ENCODE results near the gene DGKD.
A peak's percentile ranks its signal among the peaks of the same experiment; 100 is the strongest.
"Not testable (repeated sequence)": the region's sequence is repeated elsewhere in the genome, so short reads cannot be mapped to it uniquely, and the experiment has no call there.

Gene DGKD

DNA sequence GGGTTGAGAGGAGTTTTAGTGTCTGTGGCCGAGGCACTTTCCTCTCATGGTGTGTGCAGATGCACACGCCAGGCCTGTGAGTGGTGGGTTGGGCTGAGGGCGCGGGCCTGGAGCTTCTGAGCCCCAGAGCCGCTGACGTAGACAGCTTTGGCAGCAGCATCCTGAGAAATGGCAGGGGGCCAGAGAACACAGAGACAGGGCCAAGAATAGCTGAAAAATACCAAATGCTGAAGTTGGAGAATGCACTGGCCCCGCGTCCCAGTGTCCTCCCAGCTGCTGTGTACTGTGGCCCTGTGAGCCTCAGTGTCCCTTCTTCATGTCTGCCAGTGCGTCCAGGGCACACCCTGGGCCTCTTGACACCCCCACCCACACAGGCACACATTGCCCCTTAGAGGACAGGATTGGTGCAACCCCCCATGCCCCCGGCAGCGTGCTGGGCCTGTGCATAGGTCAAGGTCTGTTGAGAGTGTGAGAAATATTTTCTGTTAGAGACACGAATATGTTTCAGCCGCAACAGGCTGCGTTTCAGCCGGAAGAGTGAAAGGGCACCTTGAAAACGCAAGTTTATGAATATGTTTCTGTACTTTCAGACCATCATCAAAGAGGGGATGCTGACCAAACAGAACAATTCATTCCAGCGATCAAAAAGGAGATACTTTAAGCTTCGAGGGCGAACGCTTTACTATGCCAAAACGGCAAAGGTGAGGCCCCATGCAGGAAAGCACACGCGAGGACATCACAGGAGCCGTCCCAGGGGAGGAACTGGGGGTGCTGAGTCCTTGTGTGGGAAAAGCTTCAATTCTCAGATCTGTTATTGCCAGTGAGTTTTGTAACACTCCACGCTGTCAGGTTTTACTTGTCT, 33.6 kb downstream of the DGKD start:
- DNase-seq: peak; percentile 93

DNA sequence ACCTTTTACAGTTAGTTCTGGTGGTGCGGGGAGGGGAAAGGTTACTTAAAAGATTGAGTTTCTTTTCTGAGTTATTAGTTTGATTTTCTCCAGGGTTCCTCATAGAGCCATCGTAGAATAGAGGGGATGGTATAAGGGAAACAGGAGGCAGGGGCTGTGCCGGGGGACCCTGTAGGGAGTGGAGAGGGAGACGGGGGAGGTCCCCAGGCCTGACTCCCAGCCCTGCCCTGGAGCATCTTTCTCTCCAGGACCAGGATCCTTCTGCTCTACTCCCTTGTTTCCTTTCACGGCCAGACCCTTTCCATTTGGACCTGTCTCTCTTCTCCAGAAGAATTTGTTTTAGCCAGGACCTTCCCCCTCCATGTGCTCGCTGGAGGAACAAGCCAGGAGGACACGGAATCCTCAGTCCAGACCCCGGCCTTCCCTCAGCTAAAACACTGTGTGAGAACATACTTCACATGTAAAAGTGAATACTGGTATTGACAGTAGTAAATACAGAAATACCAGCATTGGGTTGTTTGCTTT, 35.4 kb downstream of the DGKD start:
- DNase-seq: no peak

DNA sequence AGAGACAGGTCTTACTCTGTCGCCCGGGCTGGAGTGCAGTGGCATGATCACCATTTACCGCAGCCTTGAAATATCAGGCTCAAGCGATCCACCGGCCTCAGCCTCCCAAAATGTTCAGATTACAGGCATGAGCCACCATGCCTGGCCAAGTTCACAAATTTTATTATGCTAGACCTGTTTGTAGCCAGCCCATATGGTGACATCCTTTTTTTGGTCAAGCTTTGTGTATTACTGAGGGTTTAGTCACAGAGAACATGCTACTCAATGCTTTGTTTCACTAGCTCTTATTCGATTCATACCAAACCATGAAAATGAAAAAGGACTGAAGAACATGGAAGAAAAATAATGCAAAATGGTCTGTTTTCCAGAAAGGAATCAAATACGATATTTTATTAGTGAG, 41.4 kb downstream of the DGKD start:
- DNase-seq: no peak

DNA sequence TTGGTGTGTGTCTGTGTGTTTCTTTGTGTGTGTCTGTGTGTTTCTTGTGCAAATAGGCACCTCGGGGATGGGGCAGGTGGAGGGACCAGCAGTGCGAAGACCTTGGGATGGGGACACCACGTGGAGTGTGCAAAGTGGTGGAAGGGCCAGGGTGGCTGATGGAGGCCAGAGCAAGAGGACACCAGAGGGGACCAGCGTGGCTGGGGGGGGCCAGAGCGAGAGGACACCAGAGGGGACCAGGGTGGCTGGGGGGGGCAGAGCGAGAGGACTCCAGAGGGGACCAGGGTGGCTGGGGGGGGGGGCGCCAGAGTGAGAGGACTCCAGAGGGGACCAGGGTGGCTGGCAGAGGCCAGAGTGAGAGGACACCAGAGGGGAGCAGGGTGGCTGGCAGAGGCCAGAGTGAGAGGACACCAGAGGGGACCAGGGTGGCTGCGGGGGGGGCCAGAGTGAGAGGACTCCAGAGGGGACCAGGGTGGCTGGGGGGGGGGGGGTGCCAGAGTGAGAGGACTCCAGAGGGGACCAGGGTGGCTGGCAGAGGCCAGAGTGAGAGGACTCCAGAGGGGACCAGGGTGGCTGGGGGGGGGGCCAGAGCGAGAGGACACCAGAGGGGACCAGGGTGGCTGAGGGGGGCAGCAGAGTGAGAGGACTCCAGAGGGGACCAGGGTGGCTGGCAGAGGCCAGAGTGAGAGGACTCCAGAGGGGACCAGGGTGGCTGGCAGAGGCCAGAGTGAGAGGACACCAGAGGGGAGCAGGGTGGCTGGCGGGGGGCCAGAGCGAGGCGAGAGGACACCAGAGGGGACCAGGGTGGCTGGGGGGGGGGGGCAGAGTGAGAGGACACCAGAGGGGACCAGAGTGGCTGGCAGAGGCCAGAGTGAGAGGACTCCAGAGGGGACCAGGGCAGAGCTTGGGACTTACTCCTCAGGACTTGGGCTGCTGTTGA, 42.7 kb downstream of the DGKD start:
- DNase-seq: not testable (repeated sequence)

DNA sequence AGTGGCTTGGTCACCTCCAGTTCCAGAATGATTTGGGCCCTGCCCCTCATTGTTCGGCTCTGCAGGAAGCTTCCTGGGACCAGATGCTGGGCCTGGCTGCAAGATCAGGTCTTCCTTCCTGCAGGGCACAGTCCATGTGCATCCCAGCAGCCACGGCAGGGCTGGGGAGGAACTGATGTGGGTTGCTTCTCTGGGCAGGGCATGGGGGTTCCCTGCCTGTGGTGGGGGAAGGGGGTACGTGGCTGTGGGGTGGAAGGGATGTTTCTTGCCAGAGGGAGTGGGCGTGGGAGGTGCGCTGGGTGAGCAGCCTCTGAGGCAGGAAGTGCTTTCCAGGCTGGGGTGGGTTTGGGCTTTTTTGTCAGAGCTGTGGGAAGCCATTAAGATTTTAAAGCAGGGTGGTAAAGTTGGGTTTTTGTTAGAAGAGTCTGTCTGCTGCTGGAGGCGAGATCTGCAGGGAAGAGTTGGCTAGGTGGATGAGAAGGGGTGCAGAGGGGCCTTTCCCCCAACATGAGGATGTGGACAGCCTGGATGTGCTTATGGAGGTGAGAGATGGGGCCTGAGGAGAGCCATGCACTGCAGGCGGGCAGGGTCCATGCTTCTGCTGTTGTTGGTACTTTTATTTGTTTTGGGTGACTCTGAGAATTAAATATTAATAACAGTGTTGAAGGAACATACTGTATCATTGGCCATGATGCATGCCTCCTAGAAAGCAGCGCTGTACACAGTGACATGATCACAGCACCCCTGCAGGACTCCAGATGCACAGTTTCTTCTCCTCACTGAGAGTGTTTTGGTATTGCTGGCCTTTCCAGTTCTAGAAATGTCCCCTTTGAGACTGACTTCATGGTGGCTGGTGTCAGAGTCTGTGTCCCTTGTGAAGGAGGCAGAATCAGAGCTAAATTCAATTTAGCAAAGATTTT, 45.3 kb downstream of the DGKD start:
- DNase-seq: no peak

DNA sequence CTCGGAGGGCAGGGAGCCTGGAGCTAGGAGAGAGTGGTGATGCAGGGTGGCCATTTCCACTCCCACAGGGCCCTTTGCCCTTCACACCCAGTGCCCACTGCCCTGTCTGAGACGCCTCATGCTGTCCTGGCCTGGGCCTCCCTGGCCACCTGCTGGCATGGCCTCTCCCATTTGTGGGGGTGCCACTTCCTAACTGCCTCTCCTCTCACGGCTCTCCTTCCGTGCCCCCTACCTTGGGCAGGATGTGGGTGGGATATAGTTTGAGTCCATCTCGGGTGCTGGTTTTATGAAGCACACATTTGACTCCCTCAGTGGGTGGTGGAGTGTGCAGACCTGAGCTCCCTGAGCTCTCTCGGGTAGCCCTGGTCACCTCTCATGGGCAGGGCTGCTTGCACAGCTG, 46.0 kb downstream of the DGKD start:
- no peak for DNase-seq

DNA sequence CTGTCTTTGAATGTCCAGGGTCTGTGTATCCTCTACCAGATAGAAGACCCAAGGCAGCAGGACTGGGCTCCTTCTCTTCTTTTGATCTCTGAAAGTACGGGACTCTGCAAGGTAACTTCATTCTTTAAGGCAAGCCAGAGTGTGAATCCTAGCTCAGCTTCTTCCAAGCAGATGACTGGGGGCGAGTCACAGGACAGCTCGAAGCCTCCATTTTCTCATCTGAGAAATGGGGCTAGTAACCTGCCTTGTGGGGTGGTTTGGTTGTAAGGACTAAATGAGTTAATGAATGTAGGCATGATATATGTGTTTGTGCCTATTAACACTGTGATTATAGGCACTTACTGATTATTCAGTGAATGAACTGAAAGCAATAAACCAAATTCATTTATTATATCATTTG, 46.7 kb downstream of the DGKD start:
- DNase-seq: no peak

DNA sequence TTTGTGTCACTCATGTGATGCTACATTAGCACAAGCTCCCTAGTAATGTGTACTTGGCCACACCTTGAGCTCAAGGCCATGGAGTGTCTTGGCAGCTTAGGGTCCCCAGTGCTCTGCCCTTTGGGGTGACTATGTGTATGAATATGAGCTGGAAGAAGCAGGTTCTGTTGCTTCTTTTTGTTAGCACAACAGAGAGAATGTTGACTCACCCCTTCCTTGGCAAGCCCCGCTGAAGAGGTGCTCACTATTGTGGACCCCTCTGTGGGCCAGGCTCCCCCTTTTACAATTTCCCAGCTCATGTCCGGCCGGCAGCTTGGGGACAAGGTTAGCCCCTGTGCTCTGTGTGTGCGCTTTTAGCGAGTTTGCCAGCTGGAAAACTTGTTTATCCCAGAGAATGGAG, 48.1 kb downstream of the DGKD start:
- DNase-seq: no peak

DNA sequence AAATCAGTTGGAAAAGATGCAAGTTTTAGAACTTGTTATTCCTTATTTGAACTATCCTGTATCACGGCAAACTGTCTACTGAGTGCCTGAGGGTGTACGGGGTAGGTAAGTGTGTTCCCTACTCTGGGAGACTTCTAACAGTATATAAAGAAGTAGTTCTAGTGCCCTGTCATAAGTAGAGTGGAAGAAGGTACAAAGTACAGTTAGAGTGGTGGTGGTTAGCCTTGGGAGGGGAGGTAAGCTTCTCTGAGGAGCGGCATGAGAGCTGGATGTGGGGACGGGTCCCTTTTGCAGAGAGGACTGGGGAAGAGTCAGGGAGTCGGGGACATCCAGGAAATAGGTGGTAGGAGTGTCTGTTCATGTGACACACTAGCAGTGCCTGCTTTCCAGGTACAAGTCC, 48.5 kb downstream of the DGKD start:
- DNase-seq: no peak

DNA sequence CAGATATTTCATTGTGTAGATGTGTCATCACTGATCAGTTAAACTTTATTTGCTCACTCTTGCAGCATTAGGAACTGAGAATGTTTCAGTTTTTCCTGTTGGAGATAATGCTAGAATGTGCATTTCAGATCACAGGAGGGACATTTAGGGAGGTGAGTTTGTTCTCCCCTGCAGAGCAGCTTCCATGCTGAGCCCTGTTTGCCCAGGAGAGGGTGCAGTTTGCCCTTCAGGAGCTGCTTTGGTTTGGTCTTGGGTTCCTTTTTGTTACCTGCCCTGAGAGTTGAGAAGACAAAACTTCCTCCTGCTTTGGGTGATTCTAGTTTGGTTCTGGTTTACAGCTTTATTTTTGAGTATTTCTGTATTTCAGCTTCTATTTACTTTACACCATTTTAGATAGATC, 49.9 kb downstream of the DGKD start:
- DNase-seq: peak; percentile 20

DNA sequence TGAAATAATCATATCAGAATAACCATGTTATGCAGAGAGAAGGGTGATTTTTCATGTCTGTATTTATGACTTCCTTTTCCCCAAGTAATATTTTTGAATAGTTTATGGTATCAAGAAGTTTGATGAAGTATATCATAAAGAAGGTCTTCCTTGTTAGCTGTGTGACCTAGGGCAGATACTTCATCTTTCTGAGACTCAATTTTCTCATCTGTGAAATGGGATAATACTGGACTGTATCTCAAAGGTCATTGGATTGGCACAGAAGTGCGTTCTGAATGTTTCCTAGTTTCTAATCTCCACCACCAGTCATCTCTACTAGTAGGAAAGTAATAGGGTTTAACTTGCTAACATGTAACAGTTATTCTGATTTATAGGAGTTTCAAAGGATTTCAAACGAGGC, 52.6 kb downstream of the DGKD start:
- no peak for DNase-seq

DNA sequence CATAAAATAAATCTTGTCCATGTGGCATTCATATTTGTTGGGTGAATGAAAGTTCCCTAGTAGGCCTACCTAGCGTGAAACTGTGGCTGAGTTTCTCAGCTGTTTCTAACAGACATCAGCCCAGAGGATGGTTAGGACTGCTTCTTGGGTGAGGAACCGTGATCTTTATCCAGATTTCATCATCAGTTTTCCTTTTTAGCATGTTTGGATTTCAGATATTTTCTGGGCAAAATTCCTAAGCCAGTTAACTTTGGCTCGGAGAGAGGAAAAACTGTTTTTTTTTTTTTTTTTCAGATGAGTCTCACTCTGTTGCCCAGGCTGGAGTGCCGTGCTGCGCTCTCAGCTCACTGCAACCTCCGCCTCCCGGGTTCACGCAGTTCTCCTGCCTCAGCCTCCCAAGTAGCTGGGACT, 53.5 kb downstream of the DGKD start:
- DNase-seq: peak; percentile 67

DNA sequence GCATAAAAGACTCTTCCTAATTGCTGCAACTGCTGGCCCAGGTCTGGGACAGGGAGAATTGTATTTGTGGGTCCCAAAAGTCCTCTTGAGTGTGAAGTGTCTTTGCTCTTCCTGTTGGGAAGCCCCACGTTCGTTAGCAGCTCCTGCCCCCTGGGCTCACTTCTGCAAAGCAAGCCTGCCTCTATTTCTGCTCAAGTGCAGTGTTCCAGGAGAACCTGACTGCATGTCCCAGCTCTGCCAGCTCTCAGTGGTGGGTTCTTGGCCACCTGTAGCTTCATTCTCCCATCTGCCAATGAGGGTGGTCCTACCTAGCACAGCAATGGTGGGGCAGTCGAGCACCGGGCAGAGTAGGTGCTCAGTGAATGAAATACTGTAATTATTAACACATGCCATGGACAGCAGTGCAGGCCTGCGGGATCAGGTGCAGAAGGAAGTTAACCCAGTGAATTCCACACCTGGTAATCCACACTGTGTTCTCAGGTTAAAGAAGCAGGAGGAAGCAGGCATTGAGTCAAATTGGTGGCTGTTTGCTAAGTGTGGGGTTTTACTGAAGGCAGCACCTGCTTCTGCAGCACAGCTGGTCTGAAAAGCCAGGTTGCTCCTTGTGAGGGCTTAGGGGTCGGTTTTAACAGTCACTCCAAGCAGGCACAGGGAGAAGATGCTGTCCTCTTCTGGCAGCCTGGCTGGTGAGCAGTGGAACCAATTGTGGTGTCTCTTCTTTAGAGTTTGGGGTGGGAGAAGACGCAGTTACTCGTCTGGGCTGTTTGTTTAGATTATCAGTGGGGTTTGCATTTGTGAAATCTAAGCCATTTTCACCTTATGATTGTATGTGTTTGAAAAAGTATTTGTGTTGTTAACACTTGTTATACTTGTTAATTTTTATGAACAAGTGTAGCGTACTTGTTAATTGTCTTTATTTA, 54.3 kb downstream of the DGKD start:
- no peak for DNase-seq

DNA sequence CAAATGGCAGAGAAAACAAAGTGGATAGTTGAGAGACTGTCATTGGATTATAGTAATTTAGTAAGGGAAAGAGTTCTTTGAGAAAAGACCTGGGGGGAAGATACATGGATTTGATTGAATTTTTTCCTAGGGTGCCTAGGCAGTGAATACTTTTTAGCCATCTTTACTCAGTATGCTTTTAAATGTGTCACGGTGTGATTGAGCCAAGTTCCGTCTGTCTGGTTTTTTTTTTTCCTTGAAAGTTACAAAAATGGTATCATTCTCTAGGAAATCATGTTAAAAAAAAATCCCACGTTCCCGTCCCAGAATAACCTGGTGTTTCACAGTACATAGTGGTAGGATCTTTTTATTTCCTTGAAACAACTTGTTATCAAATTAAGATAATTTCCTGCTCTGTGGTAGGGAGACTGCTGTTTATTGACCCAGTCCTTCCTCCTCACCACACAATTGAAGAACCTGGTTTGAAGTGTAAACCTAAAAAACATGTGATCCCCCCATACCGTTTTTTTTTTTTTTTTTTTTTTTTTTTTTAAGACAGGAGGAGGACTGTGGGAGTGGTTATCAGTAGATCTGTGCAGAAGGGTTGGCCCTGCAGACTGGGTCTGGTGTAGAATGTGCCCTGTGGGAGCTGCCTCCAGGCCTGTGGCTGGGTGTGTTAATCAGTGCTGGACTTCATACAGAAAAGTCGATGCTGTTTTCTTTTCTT, 55.1 kb downstream of the DGKD start:
- no peak for DNase-seq

DNA sequence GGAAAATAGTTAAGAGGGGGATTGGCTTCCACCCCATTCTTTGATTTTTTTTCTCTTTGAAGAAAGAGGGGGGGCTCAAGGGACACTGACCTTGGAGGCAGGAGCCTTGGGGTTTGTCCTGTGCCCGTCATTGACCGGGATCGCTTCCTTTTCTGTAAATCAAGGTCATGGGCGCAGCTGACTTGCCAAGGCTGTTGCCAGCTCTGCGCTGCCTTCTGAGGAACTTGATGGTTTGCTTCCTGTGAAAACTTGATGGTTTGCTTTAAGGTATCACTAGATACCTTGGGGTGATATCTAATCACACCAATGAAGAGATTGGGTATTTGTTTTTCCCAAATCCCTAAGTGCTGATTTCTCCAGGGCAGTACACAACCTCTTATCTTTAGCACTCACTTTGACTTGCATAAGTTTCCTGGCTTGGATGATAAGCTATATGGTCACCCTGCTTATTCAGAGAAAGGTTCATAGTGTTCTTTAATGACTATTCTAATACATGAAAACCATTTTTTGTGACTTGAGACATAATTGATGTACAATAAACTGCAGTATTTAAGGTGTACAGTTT, 56.0 kb downstream of the DGKD start:
- no peak for DNase-seq

DNA sequence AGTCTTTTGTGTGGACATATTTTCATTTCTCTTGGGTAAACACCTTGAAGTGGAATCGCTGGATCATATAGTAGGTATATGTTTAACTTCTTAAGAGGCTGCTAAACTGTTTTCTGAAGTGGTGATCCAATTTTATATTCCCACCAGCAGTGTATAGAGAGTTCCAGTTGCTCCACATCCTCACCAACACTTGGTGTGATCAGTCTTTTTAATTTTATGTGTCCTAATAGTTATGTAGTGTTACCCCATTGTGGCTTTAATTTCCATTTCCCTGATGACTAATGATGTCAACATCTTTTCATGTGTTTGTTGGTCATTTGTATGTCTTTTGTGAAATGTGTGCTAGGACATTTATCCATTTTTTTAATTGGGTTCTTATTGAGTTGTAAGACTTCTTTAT, 56.9 kb downstream of the DGKD start:
- no peak for DNase-seq

DNA sequence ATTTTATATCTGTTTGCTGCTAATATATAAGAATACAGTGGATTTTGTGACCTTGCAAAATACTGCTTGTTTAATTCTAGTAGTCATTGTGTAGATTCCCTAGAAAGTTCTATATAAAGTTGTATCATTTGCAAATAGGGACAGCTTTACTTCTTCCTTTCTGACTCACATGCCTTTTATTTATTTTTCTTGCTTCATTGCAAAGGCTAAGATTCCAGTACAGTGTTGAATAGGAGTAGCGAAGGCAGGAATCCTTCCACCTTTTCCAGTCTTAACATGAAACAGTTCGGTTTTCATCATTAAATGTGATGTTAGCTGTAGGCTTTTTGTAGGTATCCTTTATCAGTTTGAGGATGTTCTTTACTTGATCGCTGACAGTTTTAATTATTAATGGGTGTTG, 58.1 kb downstream of the DGKD start:
- no peak for DNase-seq

DNA sequence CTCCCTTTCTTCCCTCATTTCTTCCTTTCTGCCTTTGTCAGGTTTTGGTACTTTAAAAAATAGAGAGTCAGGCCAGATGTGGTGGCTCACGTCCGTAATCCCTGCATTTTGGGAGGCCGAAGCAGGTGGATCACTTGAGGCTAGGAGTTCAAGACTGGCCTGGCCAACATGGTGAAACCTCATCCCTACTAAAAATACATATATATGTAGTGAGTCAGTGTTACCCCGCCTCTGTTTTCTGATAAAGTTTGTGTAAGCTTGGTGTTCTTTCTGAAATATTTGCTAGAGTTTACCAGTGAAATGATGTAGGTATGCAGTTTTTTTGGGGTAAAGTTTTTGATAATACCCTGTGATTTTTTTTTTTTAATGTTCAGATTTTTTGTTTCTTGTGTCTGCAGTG, 58.8 kb downstream of the DGKD start:
- DNase-seq: peak; percentile 10

DNA sequence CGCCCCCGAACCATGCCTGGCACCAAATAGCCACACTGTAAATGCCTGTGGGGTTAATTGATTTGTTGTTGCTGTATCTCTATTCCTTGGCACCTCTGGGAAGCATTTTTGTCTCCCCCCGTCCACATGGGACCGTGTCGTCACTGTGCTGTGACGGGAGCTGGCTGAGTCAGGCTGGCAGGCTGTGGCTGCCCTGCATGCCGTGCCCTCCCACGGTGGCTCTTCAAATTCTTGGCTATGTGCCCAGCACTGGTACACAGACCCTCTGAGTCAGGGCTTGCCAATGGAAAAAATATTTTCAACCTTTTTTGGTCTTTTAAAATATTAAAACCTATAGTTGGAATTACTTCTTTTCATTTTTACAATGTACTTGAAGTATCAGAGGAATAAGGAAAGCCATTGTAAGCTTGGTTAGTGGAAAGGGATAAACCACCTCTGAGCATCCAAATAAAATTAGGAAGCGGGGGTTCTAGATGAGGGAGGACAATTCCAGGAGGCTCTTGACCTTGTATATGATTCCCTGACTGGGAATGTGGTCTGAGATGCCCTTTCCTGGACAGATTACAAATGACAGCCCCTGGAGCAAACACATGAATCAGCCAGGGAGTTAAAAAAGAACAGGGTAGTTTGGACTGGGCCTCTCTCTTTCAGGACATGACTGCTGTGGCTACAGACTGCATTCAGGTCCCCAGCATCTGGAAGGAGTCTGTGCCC, 59.4 kb downstream of the DGKD start:
- peak; percentile 29 for DNase-seq

DNA sequence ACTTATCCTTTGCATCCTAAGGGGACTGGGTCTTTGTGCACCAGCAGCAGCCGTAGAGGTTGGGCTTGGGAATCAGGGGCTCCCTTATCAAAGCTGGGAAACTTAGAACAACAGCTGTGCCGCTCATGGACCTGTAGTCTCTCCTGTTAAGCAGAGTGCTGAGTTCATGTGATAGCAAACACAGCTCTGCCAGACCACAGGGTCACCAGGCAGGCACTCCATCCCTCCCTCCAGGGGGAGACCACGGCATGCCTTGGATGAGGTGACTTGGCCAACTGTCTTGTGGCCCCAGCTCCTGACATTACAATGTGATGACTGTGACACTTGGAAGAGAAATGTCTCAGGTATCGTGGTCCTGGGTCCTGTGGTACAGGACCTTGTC, 60.0 kb downstream of the DGKD start:
- DNase-seq: peak; percentile 12

Data from fibroblast of upper back skin (primary cell).